VCaP (cell line): Measurements from ENCODE around the gene ZMIZ1.

Experiments used
- H3K27ac ChIP-seq: fragments of 450-650 bp; 2 replicates; pipeline ENCODE4 v1.5.1; 2017
- CTCF ChIP-seq: fragments of 450-650 bp; conservative IDR thresholded peaks from 2 replicates; pipeline ENCODE4 v1.5.1; 2017; ENCODE audit warnings: mild to moderate bottlenecking, moderate library complexity

The ZMIZ1 gene

GRCh38 chr10:79258894-79259293 lies 190.1 kb downstream of the ZMIZ1 start:
- H3K27ac ChIP-seq: no peak overlapping the region
- no peak for TF ChIP-seq CTCF

GRCh38 chr10:79259834-79260233 lies 191.1 kb downstream of the ZMIZ1 start:
- H3K27ac ChIP-seq: no peak overlapping the region

GRCh38 chr10:79260811-79261740 lies 192.3 kb downstream of the ZMIZ1 start:
- TF ChIP-seq CTCF: no peak
- peak overlapping the region; percentile 9; the same call in 1 of the 2 replicates for H3K27ac ChIP-seq

More at GRCh38 chr10:79259834-79260233, 191.1 kb downstream of the ZMIZ1 start:
- TF ChIP-seq CTCF: no peak

- H3K27ac ChIP-seq: no peak overlapping the region
- no peak for TF ChIP-seq CTCF
Measured at GRCh38 chr10:79262131-79262530, 193.4 kb downstream of the ZMIZ1 start.

GRCh38 chr10:79262959-79263746 lies 194.4 kb downstream of the ZMIZ1 start:
- H3K27ac ChIP-seq: no peak overlapping the region
- TF ChIP-seq CTCF: no peak

- TF ChIP-seq CTCF: no peak
- peak overlapping the region; percentile 67; the same call in 1 of the 2 replicates for H3K27ac ChIP-seq
Measured at GRCh38 chr10:79263939-79264338, 195.2 kb downstream of the ZMIZ1 start.

- no peak for TF ChIP-seq CTCF
- peak overlapping the region; percentile 67 for H3K27ac ChIP-seq
Measured at GRCh38 chr10:79264942-79265341, 196.2 kb downstream of the ZMIZ1 start.
